GM12865 (cell line): ENCODE results near the gene EPB41.

Source experiments
- DNase-seq: peaks from one replicate; pipeline ENCODE4 v3.0.0; 2010; ENCODE audit warnings: low read depth
- H3K4me3 ChIP-seq: 2 replicates; pipeline ENCODE4 v1.5.1; 2011; ENCODE audit warnings: mild to moderate bottlenecking, low read depth, low read length, control low read depth
- CTCF ChIP-seq: IDR thresholded peaks from 2 replicates; pipeline ENCODE4 v1.5.1; 2011; ENCODE audit warnings: low read length, control low read depth, low read depth, inconsistent platforms; ENCODE audit not compliant: insufficient read depth; ENCODE audit errors: missing control alignments

Gene EPB41

GRCh38 chr1:28877132-28877781 is 37.1 kb upstream of the EPB41 start:
- DNase-seq, result peak; percentile 81
- no peak overlapping the region for H3K4me3 ChIP-seq
- TF ChIP-seq CTCF, result peak; percentile 90

GRCh38 chr1:28878796-28879195 is 35.6 kb upstream of the EPB41 start:
- DNase-seq, result no peak
- TF ChIP-seq CTCF, result no peak
- H3K4me3 ChIP-seq, result no peak overlapping the region

- no peak overlapping the region for H3K4me3 ChIP-seq
- TF ChIP-seq CTCF, result peak; percentile 96
- peak; percentile 82 for DNase-seq
Observed at GRCh38 chr1:28882009-28882628, 32.2 kb upstream of the EPB41 start.

- DNase-seq, result no peak
- TF ChIP-seq CTCF, result no peak
- H3K4me3 ChIP-seq, result no peak overlapping the region
Observed at GRCh38 chr1:28883242-28883616, 31.1 kb upstream of the EPB41 start.

DNA sequence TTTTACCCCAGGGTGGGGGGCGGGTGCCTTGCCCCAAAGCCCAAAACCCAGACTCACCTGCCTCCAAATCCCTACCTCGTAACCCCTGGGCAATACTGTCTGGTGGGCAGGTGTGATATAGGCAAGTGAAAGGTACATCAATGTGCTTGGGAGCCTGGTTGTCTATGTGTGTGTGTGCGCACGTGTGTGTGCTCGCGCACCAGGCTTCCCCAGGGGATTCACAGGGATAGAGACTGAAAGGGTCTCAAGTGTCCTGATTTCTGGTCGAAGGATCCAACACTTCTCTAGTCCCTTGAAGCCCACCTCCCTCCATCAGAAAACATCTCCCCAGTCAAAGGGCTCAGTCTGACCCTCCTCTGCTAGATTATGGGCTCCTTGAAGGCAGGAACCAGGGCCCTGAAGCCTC is 28.9 kb upstream of the EPB41 start:
- DNase-seq, result no peak
- H3K4me3 ChIP-seq, result no peak overlapping the region

GRCh38 chr1:28885977-28886730 is 28.2 kb upstream of the EPB41 start:
- TF ChIP-seq CTCF, result no peak
- no peak for DNase-seq

More for the DNA sequence above, 28.9 kb upstream of the EPB41 start:
- TF ChIP-seq CTCF, result no peak

More at GRCh38 chr1:28885977-28886730, 28.2 kb upstream of the EPB41 start:
- H3K4me3 ChIP-seq, result peak overlapping the region; percentile 93
